Hepatocyte (in vitro differentiated cells): Measurements from ENCODE around the gene RUNDC3A.

Experiments used
- CTCF ChIP-seq: fragments of 200-600 bp; sonication (generic); IDR thresholded peaks from 2 replicates; pipeline ENCODE4 v1.5.1; 2016; ENCODE audit warnings: antibody characterized with exemption, mild to moderate bottlenecking; ENCODE audit not compliant: poor library complexity
- EZH2 ChIP-seq: fragments of 200-600 bp; sonication (generic); IDR thresholded peaks from 2 replicates; pipeline ENCODE4 v1.6.1; 2016; ENCODE audit warnings: antibody characterized with exemption, mild to moderate bottlenecking, borderline replicate concordance
- EZH2phosphoT487 ChIP-seq: fragments of 200-600 bp; sonication (generic); IDR thresholded peaks from one replicate; pipeline ENCODE4 v1.6.1; 2018; ENCODE audit warnings: antibody characterized with exemption, mild to moderate bottlenecking, low read depth, moderate library complexity; ENCODE audit not compliant: unreplicated experiment, severe bottlenecking

DNA sequence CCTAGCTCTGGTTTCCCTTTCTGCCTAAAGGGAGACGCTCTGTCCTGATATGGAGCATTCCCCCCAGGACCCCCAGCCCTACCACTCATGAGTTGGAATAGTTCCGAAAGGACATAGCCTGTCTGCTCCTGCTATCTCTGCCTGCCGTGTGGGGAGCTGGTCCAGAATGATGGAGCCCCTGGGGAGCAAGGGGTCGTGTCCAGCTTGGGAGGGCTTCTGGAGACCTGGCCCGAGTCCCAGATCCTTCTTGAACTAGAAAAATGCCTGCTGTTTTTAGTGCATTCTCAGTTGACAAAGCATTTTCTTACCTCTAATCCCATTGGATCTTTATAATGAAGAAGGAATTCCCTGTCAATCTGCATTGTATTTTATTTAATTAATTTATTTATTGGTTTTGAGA is 27.6 kb downstream of the RUNDC3A start:
- no peak for TF ChIP-seq CTCF
- no peak for TF ChIP-seq EZH2phosphoT487
- TF ChIP-seq EZH2 = no peak
